ENCODE results near the gene OR2S2.
"Not testable (repeated sequence)": the region's sequence is repeated elsewhere in the genome, so short reads cannot be mapped to it uniquely, and the experiment has no call there.

Gene OR2S2

GRCh38 chr9:35958104-35958837 is at the start of gene OR2S2:
Gene OR2S2 (minus strand): TSS chr9:35958154. CDS start chr9:35958098, 56 bp downstream.
- no peak for DNase-seq
- in situ Hi-C loops (cut with MboI; ENCODE audit: low pct_unique_long_range_greater_than_20kb, low sequenced_read_pairs) = no loop called here

GRCh38 chr9:36007316-36007708 is 49.4 kb upstream of the OR2S2 start:
- in situ Hi-C loops (cut with MboI; ENCODE audit: low pct_unique_long_range_greater_than_20kb, low sequenced_read_pairs) = no loop called here
- DNase-seq = peak; percentile 25

- peak; percentile 77 for DNase-seq
- in situ Hi-C loops (cut with MboI; ENCODE audit: low pct_unique_long_range_greater_than_20kb, low sequenced_read_pairs) = no loop called here
Measured at GRCh38 chr9:36006549-36007315, 48.8 kb upstream of the OR2S2 start.

GRCh38 chr9:36005891-36006290 is 47.9 kb upstream of the OR2S2 start:
- in situ Hi-C loops (cut with MboI; ENCODE audit: low pct_unique_long_range_greater_than_20kb, low sequenced_read_pairs) = no loop called here
- DNase-seq = no peak

GRCh38 chr9:35998333-35998732 is 40.4 kb upstream of the OR2S2 start:
- DNase-seq = no peak
- in situ Hi-C loops (cut with MboI; ENCODE audit: low pct_unique_long_range_greater_than_20kb, low sequenced_read_pairs) = no loop called here

GRCh38 chr9:35997016-35997415 is 39.1 kb upstream of the OR2S2 start:
- in situ Hi-C loops (cut with MboI; ENCODE audit: low pct_unique_long_range_greater_than_20kb, low sequenced_read_pairs) = not testable (repeated sequence)

GRCh38 chr9:35996358-35996970 is 38.5 kb upstream of the OR2S2 start:
- no peak for DNase-seq
- in situ Hi-C loops (cut with MboI; ENCODE audit: low pct_unique_long_range_greater_than_20kb, low sequenced_read_pairs) = no loop called here

More at GRCh38 chr9:35997016-35997415, 39.1 kb upstream of the OR2S2 start:
- not testable (repeated sequence) for DNase-seq

GRCh38 chr9:35994959-35995358 is 37.0 kb upstream of the OR2S2 start:
- DNase-seq = no peak
- in situ Hi-C loops (cut with MboI; ENCODE audit: low pct_unique_long_range_greater_than_20kb, low sequenced_read_pairs) = no loop called here

- in situ Hi-C loops (cut with MboI; ENCODE audit: low pct_unique_long_range_greater_than_20kb, low sequenced_read_pairs) = no loop called here
- DNase-seq = no peak
Measured at GRCh38 chr9:35993976-35994720, 36.2 kb upstream of the OR2S2 start.

GRCh38 chr9:35993136-35993535 is 35.2 kb upstream of the OR2S2 start:
- DNase-seq; in situ Hi-C loops (cut with MboI; ENCODE audit: low pct_unique_long_range_greater_than_20kb, low sequenced_read_pairs): not testable (repeated sequence)

GRCh38 chr9:35990155-35990554 is 32.2 kb upstream of the OR2S2 start:
- in situ Hi-C loops (cut with MboI; ENCODE audit: low pct_unique_long_range_greater_than_20kb, low sequenced_read_pairs) = no loop called here

GRCh38 chr9:35984021-35984420 is 26.1 kb upstream of the OR2S2 start:
- in situ Hi-C loops (cut with MboI; ENCODE audit: low pct_unique_long_range_greater_than_20kb, low sequenced_read_pairs) = no loop called here
- no peak for DNase-seq

More at GRCh38 chr9:35990155-35990554, 32.2 kb upstream of the OR2S2 start:
- no peak for DNase-seq

GRCh38 chr9:35981699-35982098 is 23.7 kb upstream of the OR2S2 start:
- in situ Hi-C loops (cut with MboI; ENCODE audit: low pct_unique_long_range_greater_than_20kb, low sequenced_read_pairs) = no loop called here
- no peak for DNase-seq

GRCh38 chr9:35980289-35981011 is 22.5 kb upstream of the OR2S2 start:
- DNase-seq = no peak
- in situ Hi-C loops (cut with MboI; ENCODE audit: low pct_unique_long_range_greater_than_20kb, low sequenced_read_pairs) = no loop called here

- no peak for DNase-seq
- in situ Hi-C loops (cut with MboI; ENCODE audit: low pct_unique_long_range_greater_than_20kb, low sequenced_read_pairs) = no loop called here
Measured at GRCh38 chr9:35978792-35979191, 20.8 kb upstream of the OR2S2 start.

GRCh38 chr9:35976726-35977125 is 18.8 kb upstream of the OR2S2 start:
- DNase-seq = no peak
- in situ Hi-C loops (cut with MboI; ENCODE audit: low pct_unique_long_range_greater_than_20kb, low sequenced_read_pairs) = no loop called here

- DNase-seq = no peak
- in situ Hi-C loops (cut with MboI; ENCODE audit: low pct_unique_long_range_greater_than_20kb, low sequenced_read_pairs) = no loop called here
Measured at GRCh38 chr9:35974800-35975199, 16.8 kb upstream of the OR2S2 start.

- in situ Hi-C loops (cut with MboI; ENCODE audit: low pct_unique_long_range_greater_than_20kb, low sequenced_read_pairs) = no loop called here
- no peak for DNase-seq
Measured at GRCh38 chr9:35972093-35972492, 14.1 kb upstream of the OR2S2 start.

- no peak for DNase-seq
- in situ Hi-C loops (cut with MboI; ENCODE audit: low pct_unique_long_range_greater_than_20kb, low sequenced_read_pairs) = no loop called here
Measured at GRCh38 chr9:35967042-35967441, 9.1 kb upstream of the OR2S2 start.

Measured in KBM-7 (cell line).